DMS 273 (cell line): ENCODE measurements around the gene SRXN1.
A peak's percentile ranks its signal among the peaks of the same experiment; 100 is the strongest.
"Not testable (repeated sequence)": the region's sequence is repeated elsewhere in the genome, so short reads cannot be mapped to it uniquely, and the experiment has no call there.

ENCODE experiments used
- DNase-seq: peaks from one replicate; lab custom pipeline; 2025; ENCODE audit not compliant: unreplicated experiment; lab: John Stamatoyannopoulos, UW

The SRXN1 gene

DNA sequence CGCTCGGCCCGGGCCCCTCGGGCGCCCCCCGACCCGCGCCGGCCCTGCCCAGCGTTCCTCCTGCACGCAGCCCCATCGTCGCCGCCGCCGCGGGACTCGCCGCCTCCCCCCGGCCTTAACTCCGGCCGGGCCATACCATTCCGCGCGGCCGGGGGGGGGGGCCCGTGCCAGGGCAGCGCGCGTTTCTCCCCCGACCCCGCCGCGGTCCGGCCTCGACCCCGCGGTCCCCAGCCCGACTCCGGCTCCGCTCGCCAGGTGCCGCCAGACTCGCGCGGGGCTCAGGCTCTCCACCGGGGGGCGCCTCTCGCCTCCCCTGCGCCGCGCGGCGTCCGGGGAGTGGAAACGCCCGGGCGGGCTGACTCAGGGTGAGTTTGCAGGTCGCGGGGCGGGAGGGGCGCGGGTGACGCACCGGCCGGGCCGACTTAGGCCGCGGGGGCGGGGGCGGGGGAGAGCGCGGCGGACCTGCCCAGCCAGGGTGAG is at the start of gene SRXN1:
SRXN1 (minus strand) TSS at position 91 of the 480 bp plus-strand sequence; CDS start at position 76, 15 bp downstream.
- DNase-seq = peak; percentile 93

DNA sequence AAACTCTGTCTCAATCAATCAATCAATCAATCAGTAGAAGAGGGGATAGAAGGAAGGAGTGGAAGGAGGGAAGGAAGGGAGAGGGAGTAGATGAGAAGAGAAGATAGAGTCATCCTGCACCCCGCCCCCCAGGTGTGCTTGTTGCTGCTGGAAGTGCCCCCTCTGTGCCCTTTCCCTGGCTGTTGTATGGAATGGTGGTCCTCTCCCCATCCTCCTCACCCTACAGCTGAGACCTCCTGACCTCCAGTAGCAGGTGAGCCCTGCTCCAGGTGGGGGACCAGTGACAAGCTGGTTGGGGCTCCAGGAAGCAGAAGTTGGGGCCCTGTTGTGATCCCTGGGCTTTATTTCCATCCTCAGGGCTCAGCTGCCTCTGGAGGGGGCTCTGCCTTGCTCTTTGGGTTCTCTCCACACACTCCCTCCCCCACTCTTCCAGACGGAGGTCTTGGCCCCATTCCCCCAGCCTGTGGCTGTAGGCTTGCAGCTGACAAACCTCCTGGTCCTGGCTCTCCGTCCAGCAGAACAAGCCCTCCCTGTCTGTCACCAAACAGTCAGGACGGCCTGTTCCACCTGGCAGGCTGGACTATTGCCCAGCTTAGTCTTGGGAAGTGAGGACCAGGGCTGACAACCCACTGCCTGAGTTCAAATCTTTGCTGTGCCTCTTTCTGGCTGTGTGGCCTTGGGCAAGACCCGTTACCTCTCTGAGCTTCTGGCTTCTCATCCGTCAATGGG is 48.6 kb upstream of the SRXN1 start:
- peak; percentile 22 for DNase-seq

DNA sequence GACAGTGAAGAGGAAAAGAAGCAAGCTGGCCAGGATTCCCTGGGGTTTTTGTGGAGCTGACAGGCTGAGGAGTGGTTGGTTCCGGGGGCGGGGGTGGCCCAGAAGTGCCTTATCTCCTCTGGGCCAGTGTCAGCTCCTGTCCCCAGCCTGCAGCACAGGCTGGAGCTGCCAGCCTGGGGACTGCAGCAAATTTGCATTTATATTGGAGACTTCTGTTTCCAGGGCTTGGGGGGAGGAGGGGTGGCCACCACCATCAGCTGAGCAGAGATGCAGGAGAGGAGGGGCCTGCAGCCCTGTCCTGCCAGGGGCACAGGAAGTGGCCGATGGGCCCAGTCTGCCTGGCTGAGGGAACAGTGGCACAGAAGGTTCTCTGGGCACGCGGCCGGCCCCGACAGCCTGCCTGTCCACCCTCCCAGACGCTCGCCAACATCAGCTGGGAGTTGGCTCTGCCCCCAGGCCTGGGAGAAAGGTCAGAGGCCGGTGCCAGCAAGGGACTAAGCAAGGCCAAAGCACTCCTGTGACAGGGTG is 46.9 kb upstream of the SRXN1 start:
- DNase-seq = no peak

DNA sequence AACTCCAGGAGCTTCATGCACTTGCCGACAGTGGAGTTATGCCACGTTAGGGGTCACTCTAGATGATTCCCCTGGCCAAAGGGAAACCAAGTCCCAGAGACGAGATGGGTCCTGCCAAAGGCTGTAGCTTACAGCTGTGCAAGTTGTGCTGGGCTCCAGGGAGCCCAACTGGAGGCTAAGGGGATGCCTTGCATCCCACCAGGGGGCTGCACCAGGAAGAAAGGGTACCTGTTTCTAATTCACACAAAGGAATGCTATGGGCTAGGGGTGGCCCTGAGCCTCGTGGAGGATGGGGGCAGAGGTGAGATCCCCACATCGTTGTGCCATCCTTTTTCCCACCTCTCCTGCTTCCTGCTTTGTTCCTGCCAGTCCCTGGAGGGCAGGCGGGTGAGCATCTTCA is 46.3 kb upstream of the SRXN1 start:
- DNase-seq = no peak

DNA sequence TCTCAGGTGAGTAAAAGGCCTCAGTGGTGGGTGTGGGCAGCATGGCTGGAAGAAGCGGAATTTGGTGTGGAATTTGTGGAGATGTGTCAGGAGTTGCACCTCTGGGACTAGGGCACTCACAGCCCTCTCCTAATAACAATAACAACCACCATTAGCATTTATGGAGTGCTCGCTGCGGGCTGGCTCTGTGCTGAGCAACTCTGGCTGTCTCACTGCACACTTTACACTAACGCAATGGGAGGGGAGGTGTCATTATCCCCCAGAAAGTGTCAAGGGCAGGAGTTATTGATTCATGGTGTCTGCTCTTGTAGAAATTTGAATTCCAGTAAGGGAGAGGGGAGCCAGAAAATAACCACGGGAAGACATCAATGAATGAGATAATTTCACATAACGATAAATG is 45.3 kb upstream of the SRXN1 start:
- DNase-seq = no peak

DNA sequence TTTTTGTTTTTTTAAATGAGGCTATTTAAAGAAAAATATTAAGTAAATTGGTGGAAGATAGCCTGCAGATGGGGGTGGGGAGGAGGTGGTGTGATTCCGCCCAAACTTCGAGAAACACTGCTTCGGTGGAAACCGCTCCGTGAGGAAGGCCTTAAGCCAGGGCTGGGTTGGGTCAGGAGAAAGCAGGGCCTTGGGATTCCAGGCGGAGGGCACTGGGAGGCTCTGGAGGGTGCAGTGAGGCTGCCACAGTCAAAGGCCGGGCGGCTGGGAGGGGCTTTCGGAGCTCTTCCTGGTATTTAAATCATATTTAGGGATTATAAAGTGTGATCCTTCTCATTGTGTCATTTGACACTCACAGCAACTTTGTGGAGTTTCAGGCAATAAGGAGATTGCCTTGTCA is 44.8 kb upstream of the SRXN1 start:
- DNase-seq = no peak

DNA sequence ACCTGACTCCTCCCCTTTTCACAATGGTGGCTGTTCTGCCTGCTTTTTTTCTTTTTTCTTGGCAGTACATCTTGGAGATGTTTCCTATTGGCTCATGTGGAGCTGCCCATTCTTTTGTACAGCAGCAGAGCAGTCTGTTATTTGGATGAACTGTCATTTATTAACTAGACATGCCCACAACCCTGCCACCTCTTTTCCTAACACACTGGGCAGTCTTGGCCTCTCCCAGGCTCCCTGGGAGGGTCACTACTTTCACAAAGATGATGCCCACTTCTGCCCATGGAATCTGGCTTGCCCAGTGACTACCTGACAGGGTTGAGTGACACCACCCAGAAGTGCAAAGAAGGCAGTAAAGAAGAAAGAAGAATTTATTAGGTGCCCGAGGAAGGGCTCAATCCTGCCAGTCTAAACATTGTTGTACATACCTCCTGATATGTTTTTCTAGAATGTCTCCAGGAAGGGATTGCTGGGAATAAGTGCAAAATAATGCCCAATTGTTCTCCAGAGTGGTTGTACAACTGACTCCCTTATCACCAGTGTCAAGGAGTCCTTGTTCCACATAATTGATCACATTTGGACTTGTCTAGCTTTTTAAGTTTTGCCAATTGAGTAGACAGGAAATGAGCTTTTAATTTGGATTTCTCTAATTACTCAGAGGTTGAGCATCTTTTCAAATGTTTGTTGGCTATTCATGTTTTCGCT is 42.3 kb upstream of the SRXN1 start:
- no peak for DNase-seq

DNA sequence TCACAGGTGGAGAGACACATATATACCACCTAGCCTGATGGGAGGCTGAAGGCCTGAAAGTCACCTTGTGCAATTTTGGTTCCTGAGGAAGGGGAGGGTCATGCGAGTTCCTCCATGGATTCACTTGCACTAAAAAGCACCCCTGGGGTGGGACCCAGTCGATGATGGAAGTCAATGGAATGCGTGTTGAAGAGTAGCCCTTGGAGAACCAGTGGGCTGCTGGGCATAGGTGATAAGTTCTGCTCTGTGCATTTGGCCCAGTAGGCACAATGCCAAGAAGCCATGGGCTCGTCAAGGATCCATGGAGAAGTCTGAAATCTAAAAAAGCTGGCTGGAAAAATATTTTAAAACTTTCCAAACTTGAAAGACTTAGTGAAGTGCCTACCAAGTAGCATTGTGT is 41.5 kb upstream of the SRXN1 start:
- no peak for DNase-seq

DNA sequence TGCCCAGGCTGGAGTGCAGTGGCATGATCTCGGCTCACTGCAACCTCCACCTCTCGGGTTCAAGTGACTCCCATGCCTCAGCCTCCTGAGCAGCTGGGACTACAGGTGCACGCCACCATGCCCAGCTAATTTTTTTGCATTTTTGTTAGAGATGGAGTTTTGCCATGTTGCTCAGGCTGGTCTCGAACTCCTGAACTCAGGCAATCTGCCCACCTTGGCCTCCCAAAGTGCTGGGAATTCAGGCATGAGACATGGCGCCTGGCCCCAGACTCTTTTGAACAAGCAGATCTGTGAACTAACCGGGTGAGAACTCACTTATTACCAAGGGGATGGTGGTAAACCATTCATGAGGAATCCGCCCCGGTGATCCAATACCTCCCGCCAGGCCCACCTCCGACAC is 40.8 kb upstream of the SRXN1 start:
- DNase-seq = not testable (repeated sequence)

DNA sequence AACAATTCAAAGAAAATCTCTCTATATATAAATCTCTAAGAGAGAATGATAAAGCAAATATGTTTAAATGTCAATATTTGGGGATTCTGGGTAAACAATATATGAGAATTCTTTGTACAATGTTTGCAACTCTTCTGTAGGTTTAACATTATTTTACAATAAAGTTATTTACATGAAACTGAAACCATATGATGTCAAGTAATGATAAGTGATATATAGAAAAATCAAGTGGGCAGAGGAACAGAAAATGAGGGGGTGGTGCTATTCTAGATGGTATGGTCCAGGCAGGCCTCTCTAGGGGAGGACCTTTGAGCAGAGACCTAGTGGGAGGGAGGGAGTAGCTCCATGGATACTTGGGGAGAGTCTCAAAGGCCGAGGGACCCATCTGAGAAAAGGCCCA is 39.0 kb upstream of the SRXN1 start:
- DNase-seq = no peak

DNA sequence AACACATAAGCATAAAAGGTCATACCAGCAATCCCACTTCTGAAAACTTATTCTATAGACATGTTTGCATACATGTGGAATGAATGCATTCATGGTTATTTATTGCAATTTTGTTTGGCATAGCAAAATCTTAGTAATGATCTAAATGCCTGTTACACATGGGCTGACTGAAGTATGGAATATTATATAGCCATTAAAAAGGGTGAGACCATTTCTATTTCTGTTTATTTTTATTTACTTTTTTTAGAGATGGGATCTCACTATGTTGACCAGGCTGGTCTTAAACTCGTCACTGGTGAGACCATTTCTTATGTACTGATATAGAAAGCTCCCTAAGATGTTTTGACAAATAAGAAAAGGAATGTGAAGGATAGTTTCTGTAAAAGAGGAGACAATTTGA is 36.9 kb upstream of the SRXN1 start:
- no peak for DNase-seq

DNA sequence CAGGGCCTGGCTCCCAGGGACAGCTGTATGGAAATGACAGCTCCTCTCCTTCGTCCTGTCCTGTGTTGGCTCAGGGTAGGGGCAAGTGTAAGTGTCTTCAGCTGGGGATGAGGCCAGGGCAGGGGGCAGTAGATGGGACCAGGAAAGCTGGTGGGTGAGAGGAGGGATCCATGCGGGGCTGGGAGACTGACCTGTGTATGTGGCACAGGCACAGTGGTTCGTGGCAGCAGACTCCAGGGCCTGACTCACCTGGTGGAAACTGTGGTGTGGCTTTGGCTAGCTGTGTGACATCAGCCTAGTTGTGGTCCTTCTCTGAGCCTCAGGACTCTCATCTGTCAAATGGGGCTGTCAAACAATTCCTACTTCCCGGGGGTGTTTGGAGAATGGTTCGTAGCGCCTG is 36.3 kb upstream of the SRXN1 start:
- no peak for DNase-seq

DNA sequence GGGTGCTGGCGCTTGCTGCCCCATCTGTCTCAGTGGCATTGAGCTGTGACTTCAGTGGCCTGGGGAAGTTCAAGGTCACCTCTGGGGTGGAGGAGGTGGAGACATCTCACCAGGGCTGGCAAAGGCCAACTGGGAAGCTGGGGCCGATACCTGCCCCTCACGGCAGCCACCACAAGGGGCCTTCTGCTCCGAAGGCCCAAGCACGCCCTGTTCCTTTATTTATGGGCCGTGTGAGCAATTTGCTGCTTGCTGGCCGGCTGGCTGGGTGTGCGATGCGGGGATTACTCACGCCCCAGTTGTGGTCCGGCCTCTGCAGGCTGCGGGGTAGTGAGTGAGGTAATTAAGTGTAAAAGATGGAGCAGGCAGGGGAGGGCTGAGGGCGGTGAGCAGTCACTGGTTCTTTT is 35.8 kb upstream of the SRXN1 start:
- peak; percentile 38 for DNase-seq

DNA sequence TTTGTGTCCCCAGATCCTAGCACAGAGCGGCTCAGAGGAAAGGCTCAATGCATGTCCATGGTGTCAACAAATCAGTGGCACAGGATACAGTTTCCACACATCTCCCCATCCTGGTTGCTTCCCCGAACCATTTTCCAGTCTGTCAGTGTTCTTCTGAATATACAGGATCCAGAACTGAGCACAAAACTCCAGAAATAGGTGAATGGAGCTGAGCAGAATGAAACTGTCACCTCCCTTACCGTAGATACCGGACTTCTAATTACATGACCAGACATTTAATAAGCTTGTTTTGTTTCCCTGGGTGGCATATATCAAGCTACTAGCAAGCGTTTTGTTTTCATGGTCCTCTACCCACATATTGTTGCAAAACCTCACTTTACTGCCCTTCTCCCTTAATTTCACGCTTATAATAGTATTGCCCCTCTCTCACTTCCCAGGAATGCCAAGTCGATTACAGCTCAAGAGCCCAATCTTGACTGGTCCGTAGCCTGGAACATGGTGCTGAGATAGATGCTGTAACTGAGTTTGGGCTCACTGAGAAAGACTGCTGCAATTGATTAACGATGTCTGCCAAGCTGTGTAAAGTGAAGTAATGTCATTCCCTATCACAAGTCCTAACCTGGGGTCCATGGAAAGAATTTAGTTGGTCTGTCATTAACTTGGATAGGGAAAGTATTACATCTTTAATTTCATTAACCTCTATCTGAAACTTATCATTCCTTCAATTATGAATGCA is 34.6 kb upstream of the SRXN1 start:
- no peak for DNase-seq

DNA sequence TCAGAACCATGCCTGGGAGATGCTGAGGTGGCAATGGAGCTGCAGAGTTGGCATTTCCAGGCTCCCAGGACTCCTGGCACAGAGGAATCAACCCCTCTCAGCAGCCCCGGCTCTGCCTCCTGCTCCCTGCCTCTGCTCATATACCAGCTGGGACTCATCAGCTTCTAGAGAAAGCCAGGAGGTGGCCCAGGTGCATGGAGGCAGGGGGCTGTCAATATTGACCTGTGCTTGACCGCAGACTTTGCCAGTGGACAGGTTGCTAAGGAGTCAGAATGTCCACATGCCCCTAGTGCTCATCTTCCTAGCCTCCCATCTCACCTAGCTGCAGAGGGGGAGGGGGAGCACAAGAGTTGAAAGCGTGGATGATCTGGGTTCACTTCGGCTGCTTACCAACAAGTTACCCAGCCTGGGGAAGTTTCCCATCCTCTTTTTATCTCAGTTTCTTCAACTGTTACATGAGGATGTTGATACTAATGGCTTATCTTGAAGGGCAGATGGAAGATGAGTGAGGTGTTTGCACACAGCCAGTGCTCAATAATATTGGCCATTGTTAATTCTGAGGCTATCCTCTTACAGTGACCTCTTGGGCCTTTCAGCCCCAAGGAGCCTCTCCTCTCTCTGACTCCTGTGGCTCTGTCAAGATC is 31.8 kb upstream of the SRXN1 start:
- DNase-seq = no peak

DNA sequence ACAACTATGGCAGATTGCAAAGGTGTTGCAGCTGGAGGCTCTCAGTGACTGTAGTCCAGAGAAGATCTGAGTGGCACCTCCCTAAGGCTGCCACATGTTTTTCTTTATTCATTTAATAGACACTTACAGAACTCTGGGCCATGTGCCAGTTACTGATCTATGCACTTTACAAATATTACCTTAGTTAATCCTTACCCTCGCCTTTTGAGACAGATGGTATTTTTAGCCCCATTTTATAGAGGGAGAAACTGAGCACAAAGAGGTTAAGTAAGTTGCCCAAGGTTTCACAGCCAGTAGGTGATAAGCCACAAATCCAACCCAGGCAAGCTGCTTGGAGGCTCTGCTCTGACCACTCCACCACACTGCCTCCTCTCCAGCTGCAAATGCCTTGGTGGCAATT is 29.1 kb upstream of the SRXN1 start:
- no peak for DNase-seq

DNA sequence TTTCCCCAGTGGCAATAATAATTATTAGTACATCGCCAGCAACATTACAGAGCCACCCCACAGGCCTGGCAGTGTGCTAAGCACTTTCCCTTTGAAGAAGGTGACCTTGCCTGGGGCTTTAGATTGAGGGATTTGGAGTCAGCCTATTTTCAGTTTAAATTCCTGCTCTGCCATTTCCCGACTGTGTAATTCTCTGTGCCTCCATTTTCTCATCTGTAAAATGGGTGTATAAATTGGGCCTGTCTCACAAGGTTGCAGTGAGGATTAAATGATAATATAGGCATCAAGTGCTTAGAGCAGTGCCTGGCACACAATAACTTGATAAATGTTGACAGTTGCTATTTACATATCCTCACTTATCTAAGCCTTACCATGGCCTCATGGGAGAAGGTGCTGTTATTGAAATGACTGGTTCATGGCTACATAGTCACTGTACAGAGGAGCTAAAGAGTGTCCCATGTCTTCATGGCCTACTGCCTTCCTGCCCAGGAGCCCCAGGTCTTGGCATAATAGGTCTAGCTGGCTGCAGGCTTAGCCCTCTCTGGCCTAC is 27.7 kb upstream of the SRXN1 start:
- no peak for DNase-seq

DNA sequence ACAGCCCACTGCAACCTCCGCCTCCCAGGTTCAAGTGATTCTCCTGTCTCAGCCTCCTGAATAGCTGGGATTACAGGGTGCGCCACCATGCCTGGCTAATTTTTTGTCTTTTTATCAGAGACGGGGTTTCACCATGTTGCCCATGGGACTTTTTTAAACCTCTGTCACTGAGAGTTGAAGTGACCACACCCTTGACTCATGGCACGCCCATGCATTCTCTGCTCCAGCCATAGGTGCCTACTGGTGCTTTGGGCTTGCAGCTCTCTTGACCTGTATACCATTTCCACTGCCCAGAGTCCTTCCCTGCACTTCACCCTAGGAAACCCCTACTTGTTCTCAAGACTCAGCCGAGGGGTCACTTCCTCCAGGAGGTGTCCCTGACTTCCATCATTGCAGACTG is 25.0 kb upstream of the SRXN1 start:
- DNase-seq = no peak

DNA sequence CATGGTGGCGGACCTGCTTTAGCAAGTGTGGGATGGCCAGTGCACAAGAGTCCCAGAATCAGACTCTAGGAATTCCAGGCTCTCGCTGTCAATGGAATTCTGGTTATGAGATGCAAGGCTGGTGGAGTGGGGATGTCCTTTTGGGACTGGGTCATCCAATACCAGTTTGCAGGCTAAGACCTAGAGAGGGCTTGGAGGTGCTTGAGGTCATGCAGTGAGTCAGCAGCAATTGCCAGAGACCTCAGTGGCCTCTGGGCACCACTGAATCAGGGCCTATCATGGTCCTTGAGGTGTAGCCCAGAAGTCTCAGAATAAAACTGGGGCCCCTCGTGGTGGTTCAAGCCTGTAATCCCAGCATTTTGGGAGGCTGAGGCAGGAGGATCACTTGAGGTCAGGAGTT is 24.0 kb upstream of the SRXN1 start:
- no peak for DNase-seq

DNA sequence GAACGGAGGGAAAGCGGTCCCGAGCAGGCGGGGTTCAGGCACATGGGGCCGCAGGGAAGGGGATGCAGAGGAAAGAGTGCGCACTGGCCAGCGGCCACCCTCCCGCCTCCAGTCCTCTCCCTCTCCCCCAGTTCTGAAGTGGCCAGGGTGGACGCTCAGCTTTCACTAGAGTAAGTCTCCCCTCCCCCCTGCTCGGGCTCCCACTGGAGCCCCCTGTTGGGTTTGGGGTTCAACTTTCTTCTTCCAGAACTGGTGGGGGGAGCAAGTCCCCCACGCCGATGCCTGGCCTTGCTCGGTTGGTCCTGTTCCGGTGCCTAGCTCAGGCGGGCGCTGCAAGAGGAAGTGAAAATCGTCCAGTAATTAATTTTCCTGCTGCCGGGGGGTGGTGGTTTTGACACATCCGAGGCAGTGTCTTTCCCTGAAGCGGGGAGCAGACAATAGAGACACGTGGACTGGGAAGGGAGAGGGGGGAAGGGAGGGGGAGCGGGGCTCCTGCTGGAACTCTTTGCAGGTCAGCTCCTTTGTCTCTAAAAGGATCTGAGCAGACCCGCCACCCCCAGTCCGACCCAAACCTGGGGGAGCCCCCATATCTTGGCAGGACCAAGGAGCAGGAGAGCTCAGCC is 23.4 kb upstream of the SRXN1 start:
- DNase-seq = no peak
